ENCODE results near the gene NLRP9.
A peak's percentile ranks its signal among the peaks of the same experiment; 100 is the strongest.

GRCh38 chr19:55668603-55669348 is 69.4 kb downstream of the NLRP9 start:
- TF ChIP-seq CTCF (IDR thresholded peaks at IDR 0.05 in 8 of 11, conservative IDR thresholded peaks at IDR 0.05 in 3 of 11) (no peak), POLR2AphosphoS5 (IDR thresholded peaks at IDR 0.05) (peak in 1 of 3 donors; percentile 70), POLR2A (IDR thresholded peaks at IDR 0.05) (no peak)

Data from spleen (tissue), 7 donors.